GM12878 (cell line): Measurements from ENCODE around the gene UBAP1L. TPM values are rescaled to one million over a fixed set of nuclear protein-coding genes. Genes with fewer than 3 reads are reported as not detected.

Experiments used
- ATAC-seq: fragments of 200-7000 bp; cut with Tn5 transposase; 3 replicates; pipeline ENCODE4 v1.9.1; 2020; ENCODE audit warnings: mild to moderate bottlenecking, moderate library complexity
- BruUV-seq: library from RNA; stranded (reverse); fragments of 400-500 nt; replicated peaks from 2 replicates; lab custom pipeline; 2021; lab: Mats Ljungman, UMichigan
- CTCF ChIA-PET: fragments of 300-600 bp; sonication (Branson Sonifier 250); formaldehyde crosslinking; extraction: SDS; loops from one replicate; lab custom pipeline; 2021; ENCODE audit warnings: inconsistent platforms; lab: Yijun Ruan, JAX
- POLR2A ChIA-PET: fragments of 350-600 bp; formaldehyde crosslinking; extraction: SDS; loops from one replicate; lab custom pipeline; 2021; ENCODE audit warnings: inconsistent platforms; lab: Charles Lee
- RAD21 ChIA-PET: fragments of 300-600 bp; sonication (Branson Sonifier 250); formaldehyde crosslinking; loops from one replicate; lab custom pipeline; 2023; ENCODE audit warnings: antibody characterized with exemption; ENCODE audit not compliant: unreplicated experiment; lab: Charles Lee
- SMC1A ChIA-PET: fragments of 300-600 bp; sonication (Branson Sonifier 250); formaldehyde crosslinking; loops from one replicate; lab custom pipeline; 2023; ENCODE audit not compliant: unreplicated experiment, uncharacterized antibody; lab: Charles Lee
- DNase-seq: peaks from one replicate; pipeline ENCODE4 v3.0.0-alpha.2; 2011; ENCODE audit warnings: low read depth, low spot score
- FAIRE-seq: peaks from 3 replicates; lab custom pipeline; 2011; peaks lifted over from hg19 to GRCh38; lab: Jason Lieb, UNC
- H2AFZ ChIP-seq: 2 replicates; pipeline ENCODE4 v1.6.0; 2011; ENCODE audit warnings: low read depth, low read length, control low read depth; ENCODE audit not compliant: control insufficient read depth
- H3K27ac ChIP-seq: 2 replicates; pipeline ENCODE4 v1.5.1; 2011; ENCODE audit warnings: control low read depth; ENCODE audit not compliant: control insufficient read depth, insufficient read depth
- H3K27me3 ChIP-seq, 2 experiments: replicated peaks in 1 of 2; 2 replicates each; pipeline versions ENCODE4 v1.6.0 to v1.6.1; 2011; ENCODE audit warnings: low read length in 1 of 2; ENCODE audit not compliant: control insufficient read depth in 2 of 2, insufficient read depth in 2 of 2
- H3K36me3 ChIP-seq, 2 experiments: 2 replicates each; pipeline ENCODE4 v1.5.1; 2011; ENCODE audit warnings: low read length in 1 of 2; ENCODE audit not compliant: control insufficient read depth in 2 of 2, insufficient read depth in 2 of 2
- H3K4me1 ChIP-seq: 2 replicates; pipeline ENCODE4 v1.6.1; 2011; ENCODE audit warnings: mild to moderate bottlenecking, low read length, moderate library complexity, mixed read lengths; ENCODE audit not compliant: control insufficient read depth, insufficient read depth
- H3K4me2 ChIP-seq: 2 replicates; pipeline ENCODE4 v1.6.0; 2011; ENCODE audit warnings: control low read depth; ENCODE audit not compliant: control insufficient read depth, insufficient read depth
- H3K4me3 ChIP-seq: fragments of 200-600 bp; sonication (generic); 2 replicates; pipeline ENCODE4 v1.5.1; 2016
- H3K79me2 ChIP-seq: 2 replicates; pipeline ENCODE4 v1.6.0; 2011; ENCODE audit warnings: low read length; ENCODE audit not compliant: control insufficient read depth, insufficient read depth
- H3K9ac ChIP-seq: 2 replicates; pipeline ENCODE4 v1.8.0; 2011; ENCODE audit warnings: low read length, control low read depth, mixed read lengths; ENCODE audit not compliant: control insufficient read depth, insufficient read depth
- H3K9me3 ChIP-seq: replicated peaks from 3 replicates; pipeline ENCODE4 v1.5.1; 2011; ENCODE audit warnings: mild to moderate bottlenecking, low read length; ENCODE audit not compliant: control insufficient read depth, insufficient read depth
- H4K20me1 ChIP-seq: 2 replicates; pipeline ENCODE4 v1.6.0; 2011; ENCODE audit not compliant: control insufficient read depth, insufficient read depth
- ESRRA ChIP-seq: IDR thresholded peaks from 2 replicates; pipeline ENCODE4 v1.6.1; 2012; ENCODE audit warnings: mild to moderate bottlenecking, low read length, improper control_type of control experiment
- GATAD2B ChIP-seq: fragments of 450-650 bp; conservative IDR thresholded peaks from 2 replicates; pipeline ENCODE4 v1.6.1; 2017; ENCODE audit warnings: low read depth, mild to moderate bottlenecking, moderate library complexity
- IKZF2 ChIP-seq, 2 experiments: fragments of 450-650 bp; IDR thresholded peaks; 2 replicates each; pipeline ENCODE4 v1.6.1; 2017; ENCODE audit warnings: mild to moderate bottlenecking in 2 of 2, moderate library complexity in 2 of 2
- POLR2AphosphoS2 ChIP-seq: IDR thresholded peaks from 2 replicates; pipeline ENCODE4 v1.6.1; 2011; ENCODE audit warnings: low read depth, mild to moderate bottlenecking, low read length, improper control_type of control experiment, moderate library complexity
- SRF ChIP-seq, 2 experiments: IDR thresholded peaks; 2 replicates each; pipeline ENCODE4 v1.6.1; 2011; ENCODE audit warnings: low read depth in 2 of 2, low read length in 2 of 2, mild to moderate bottlenecking in 1 of 2, moderate library complexity in 1 of 2
- ZNF207 ChIP-seq: fragments of 450-650 bp; IDR thresholded peaks from 2 replicates; pipeline ENCODE4 v1.6.1; 2014; ENCODE audit warnings: antibody characterized with exemption, mild to moderate bottlenecking, borderline replicate concordance
- ZNF687 ChIP-seq: fragments of 450-650 bp; IDR thresholded peaks from 2 replicates; pipeline ENCODE4 v1.6.1; 2017; ENCODE audit warnings: mild to moderate bottlenecking, moderate library complexity
- WGBS: methylation state at CpG from one replicate; pipeline ENCODE4 v1.1.6; 2016; ENCODE audit warnings: low lambda C conversion rate; ENCODE audit not compliant: insufficient replicate concordance, insufficient coverage; ENCODE audit errors: missing lambda C conversion rate; 5-methylcytosine and 5-hydroxymethylcytosine counted together
- in situ Hi-C: fragments of 300-500 bp; cut with MboI; formaldehyde crosslinking; loops from 9 replicates; pipeline ENCODE4 v1.14.3; 2018; ENCODE audit warnings: mixed read lengths
- intact Hi-C: fragments of 100-400 bp; cut with micrococcal nuclease; formaldehyde crosslinking; loops from one replicate; pipeline ENCODE4 v1.14.2; 2022; ENCODE audit not compliant: unreplicated experiment
- polyA plus RNA-seq, 11 experiments: library from polyadenylated mRNA; depleted of rRNA in 4 of 11; unstranded in 6 of 11; stranded (reverse) in 5 of 11; fragments of >200 nt; fragmentation: Nextera tagmentation in 4 of 11; fragmentation: Illumina TruSeq in 1 of 11; extraction: Ambion mirVana in 4 of 11; extraction: Trizol in 1 of 11; gene quantifications; 1 replicate in 1 of 11; 2 replicates in 10 of 11; pipeline versions ENCODE4 v1.2.1 to v1.2.3, GENCODE V29; 2011 to 2016; ENCODE audit warnings: inconsistent platforms in 2 of 11, missing spikeins in 2 of 11, low read depth in 1 of 11
- total RNA-seq, 4 experiments: library from RNA; depleted of rRNA in 3 of 4; stranded (reverse); fragments of >200 nt in 3 of 4; fragmentation: Illumina TruSeq in 1 of 4; extraction: Trizol in 1 of 4; gene quantifications; 2 replicates each; pipeline versions ENCODE4 v1.2.1 to v1.2.3, GENCODE V29; 2013 to 2021
- TF ChIP-seq, protein P1 (sequence below): IDR thresholded peaks from 2 replicates; pipeline ENCODE4 v1.6.1; 2011; ENCODE audit warnings: borderline replicate concordance, low read depth, mild to moderate bottlenecking, moderate library complexity, mixed read lengths, low read length; ENCODE audit not compliant: insufficient read depth; ENCODE audit errors: extremely low read length
- TF ChIP-seq, protein P2 (sequence below): fragments of 450-650 bp; IDR thresholded peaks from 2 replicates; pipeline ENCODE4 v1.6.1; 2018; ENCODE audit warnings: mild to moderate bottlenecking, low read depth, moderate library complexity; ENCODE audit not compliant: partially characterized antibody
- TF ChIP-seq, protein P3 (sequence below): fragments of 450-650 bp; IDR thresholded peaks from 2 replicates; pipeline ENCODE4 v1.6.1; 2017; ENCODE audit warnings: antibody characterized with exemption, mild to moderate bottlenecking, moderate library complexity

UBAP1L gene
- total and polyA plus RNA-seq, 10 of the 15 experiments (the other 5 are each of a cell fraction or from before 2014, with no cell fraction given): 0.03 to 2.6 (median 1.0) TPM

DNA sequence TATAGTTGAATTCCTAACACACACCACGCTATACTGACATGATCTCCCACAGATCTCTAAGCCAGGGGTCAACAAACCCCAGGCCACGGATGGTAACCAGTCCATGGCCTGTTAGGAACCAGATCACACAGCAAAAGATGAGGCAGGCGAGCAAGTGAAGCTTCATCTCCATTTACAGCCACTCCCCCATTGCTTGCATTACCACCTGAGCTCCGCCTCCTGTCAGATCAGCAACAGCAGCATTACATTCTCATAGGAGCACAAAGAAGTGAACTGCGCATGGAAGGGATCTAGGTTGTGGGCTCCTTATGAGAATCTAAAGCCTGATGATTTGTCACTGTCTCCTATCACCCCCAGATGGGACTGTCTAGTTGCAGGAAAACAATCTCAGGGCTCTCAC lies 15.9 kb upstream of the UBAP1L start (continued):
- no peak for TF ChIP-seq ZNF687

GRCh38 chr15:65115542-65115941 lies 542 bp upstream of the UBAP1L start:
- H3K4me3 ChIP-seq: no peak overlapping the region
- FAIRE-seq (no peak), ATAC-seq (no peak), DNase-seq (no peak)
- H3K36me3 ChIP-seq: peaks cover 8 to 30% of the 10 kb centered on the region in 2 experiments
- in situ Hi-C loops (no loop called here), intact Hi-C loops (no loop called here)
- no peaks in the 10 kb centered on the region for H3K4me1 ChIP-seq
- 98% methylated on average over 5 of the region's 5 CpGs for WGBS
- H4K20me1 ChIP-seq: no peaks in the 10 kb centered on the region
- no peak overlapping the region for H3K4me2 ChIP-seq
- POLR2A ChIA-PET: no interaction called here
- H3K9me3 ChIP-seq: no peaks in the 10 kb centered on the region
- H3K9ac ChIP-seq: no peak overlapping the region
- H2AFZ ChIP-seq: no peak overlapping the region
- RAD21 ChIA-PET: no interaction called here
- CTCF ChIA-PET: interaction anchor here (0.6 to 2.8 kb wide), 5 partner anchors 9 to 67 kb away, joined by 3 to 10 read pairs (median 3); no protein-coding TSS in a partner anchor
- SMC1A ChIA-PET: interaction anchor here (0.9 to 1.3 kb wide), 3 partner anchors 14 to 162 kb away, joined by 3 read pairs; no protein-coding TSS in a partner anchor
- H3K79me2 ChIP-seq: no peaks in the 10 kb centered on the region
- no peak overlapping the region for H3K27ac ChIP-seq
- BruUV-seq: no TSS peak
- no peaks in the 10 kb centered on the region for H3K27me3 ChIP-seq
- TF ChIP-seq, protein P1, sequence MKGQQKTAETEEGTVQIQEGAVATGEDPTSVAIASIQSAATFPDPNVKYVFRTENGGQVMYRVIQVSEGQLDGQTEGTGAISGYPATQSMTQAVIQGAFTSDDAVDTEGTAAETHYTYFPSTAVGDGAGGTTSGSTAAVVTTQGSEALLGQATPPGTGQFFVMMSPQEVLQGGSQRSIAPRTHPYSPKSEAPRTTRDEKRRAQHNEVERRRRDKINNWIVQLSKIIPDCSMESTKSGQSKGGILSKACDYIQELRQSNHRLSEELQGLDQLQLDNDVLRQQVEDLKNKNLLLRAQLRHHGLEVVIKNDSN: no peak
- TF ChIP-seq, protein P2, sequence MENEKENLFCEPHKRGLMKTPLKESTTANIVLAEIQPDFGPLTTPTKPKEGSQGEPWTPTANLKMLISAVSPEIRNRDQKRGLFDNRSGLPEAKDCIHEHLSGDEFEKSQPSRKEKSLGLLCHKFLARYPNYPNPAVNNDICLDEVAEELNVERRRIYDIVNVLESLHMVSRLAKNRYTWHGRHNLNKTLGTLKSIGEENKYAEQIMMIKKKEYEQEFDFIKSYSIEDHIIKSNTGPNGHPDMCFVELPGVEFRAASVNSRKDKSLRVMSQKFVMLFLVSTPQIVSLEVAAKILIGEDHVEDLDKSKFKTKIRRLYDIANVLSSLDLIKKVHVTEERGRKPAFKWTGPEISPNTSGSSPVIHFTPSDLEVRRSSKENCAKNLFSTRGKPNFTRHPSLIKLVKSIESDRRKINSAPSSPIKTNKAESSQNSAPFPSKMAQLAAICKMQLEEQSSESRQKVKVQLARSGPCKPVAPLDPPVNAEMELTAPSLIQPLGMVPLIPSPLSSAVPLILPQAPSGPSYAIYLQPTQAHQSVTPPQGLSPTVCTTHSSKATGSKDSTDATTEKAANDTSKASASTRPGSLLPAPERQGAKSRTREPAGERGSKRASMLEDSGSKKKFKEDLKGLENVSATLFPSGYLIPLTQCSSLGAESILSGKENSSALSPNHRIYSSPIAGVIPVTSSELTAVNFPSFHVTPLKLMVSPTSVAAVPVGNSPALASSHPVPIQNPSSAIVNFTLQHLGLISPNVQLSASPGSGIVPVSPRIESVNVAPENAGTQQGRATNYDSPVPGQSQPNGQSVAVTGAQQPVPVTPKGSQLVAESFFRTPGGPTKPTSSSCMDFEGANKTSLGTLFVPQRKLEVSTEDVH: no peak
- TF ChIP-seq, protein P3, sequence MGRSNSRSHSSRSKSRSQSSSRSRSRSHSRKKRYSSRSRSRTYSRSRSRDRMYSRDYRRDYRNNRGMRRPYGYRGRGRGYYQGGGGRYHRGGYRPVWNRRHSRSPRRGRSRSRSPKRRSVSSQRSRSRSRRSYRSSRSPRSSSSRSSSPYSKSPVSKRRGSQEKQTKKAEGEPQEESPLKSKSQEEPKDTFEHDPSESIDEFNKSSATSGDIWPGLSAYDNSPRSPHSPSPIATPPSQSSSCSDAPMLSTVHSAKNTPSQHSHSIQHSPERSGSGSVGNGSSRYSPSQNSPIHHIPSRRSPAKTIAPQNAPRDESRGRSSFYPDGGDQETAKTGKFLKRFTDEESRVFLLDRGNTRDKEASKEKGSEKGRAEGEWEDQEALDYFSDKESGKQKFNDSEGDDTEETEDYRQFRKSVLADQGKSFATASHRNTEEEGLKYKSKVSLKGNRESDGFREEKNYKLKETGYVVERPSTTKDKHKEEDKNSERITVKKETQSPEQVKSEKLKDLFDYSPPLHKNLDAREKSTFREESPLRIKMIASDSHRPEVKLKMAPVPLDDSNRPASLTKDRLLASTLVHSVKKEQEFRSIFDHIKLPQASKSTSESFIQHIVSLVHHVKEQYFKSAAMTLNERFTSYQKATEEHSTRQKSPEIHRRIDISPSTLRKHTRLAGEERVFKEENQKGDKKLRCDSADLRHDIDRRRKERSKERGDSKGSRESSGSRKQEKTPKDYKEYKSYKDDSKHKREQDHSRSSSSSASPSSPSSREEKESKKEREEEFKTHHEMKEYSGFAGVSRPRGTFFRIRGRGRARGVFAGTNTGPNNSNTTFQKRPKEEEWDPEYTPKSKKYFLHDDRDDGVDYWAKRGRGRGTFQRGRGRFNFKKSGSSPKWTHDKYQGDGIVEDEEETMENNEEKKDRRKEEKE: no peak
- no peak for TF ChIP-seq GATAD2B
- no peak for TF ChIP-seq POLR2AphosphoS2
- no peak for TF ChIP-seq ESRRA
- no peak for TF ChIP-seq ZNF207
- TF ChIP-seq IKZF2 (IDR thresholded peaks at IDR 0.05): no peak
- TF ChIP-seq SRF (IDR thresholded peaks at IDR 0.05; ENCODE audit: low read depth in 2 of 2, low read length in 2 of 2): no peak
